Neural cell (in vitro differentiated cells): Measurements from ENCODE around the gene IMPACT.

Experiments
- EP300 ChIP-seq: fragments of 450-650 bp; conservative IDR thresholded peaks from 2 replicates; pipeline ENCODE4 v1.6.1; 2014; ENCODE audit warnings: antibody characterized with exemption, mild to moderate bottlenecking, moderate library complexity; ENCODE audit not compliant: poor library complexity, severe bottlenecking
- EZH2 ChIP-seq: fragments of 200-600, 300-800 bp; shearing (Covaris generic), sonication (generic); IDR thresholded peaks from 2 replicates; pipeline ENCODE4 v1.6.1; 2014; ENCODE audit warnings: antibody characterized with exemption, low read length, borderline replicate concordance, mild to moderate bottlenecking; ENCODE audit not compliant: insufficient read depth, poor library complexity, severe bottlenecking
- MXI1 ChIP-seq: fragments of 450-650 bp; conservative IDR thresholded peaks from 2 replicates; pipeline ENCODE4 v1.6.1; 2014; ENCODE audit warnings: antibody characterized with exemption, mild to moderate bottlenecking; ENCODE audit not compliant: poor library complexity, severe bottlenecking
- POLR2AphosphoS5 ChIP-seq: IDR thresholded peaks from 2 replicates; pipeline ENCODE4 v1.6.1; 2012
- RAD21 ChIP-seq: fragments of 450-650 bp; conservative IDR thresholded peaks from 2 replicates; pipeline ENCODE4 v1.6.1; 2014; ENCODE audit warnings: antibody characterized with exemption, mild to moderate bottlenecking, moderate library complexity
- SMC3 ChIP-seq: fragments of 450-650 bp; conservative IDR thresholded peaks from 2 replicates; pipeline ENCODE4 v1.6.1; 2014; ENCODE audit warnings: antibody characterized with exemption, mild to moderate bottlenecking, moderate library complexity; ENCODE audit not compliant: poor library complexity
- TAF1 ChIP-seq: IDR thresholded peaks from 2 replicates; pipeline ENCODE4 v1.6.1; 2012; ENCODE audit warnings: low read depth
- TF ChIP-seq, protein P1 (sequence below): fragments of 450-650 bp; IDR thresholded peaks from 2 replicates; pipeline ENCODE4 v1.5.1; 2014; ENCODE audit warnings: antibody characterized with exemption, mild to moderate bottlenecking, moderate library complexity; ENCODE audit not compliant: poor library complexity, severe bottlenecking
- TF ChIP-seq, protein P2 (sequence below): IDR thresholded peaks from 2 replicates; pipeline ENCODE4 v1.6.1; 2012; ENCODE audit warnings: borderline replicate concordance

DNA sequence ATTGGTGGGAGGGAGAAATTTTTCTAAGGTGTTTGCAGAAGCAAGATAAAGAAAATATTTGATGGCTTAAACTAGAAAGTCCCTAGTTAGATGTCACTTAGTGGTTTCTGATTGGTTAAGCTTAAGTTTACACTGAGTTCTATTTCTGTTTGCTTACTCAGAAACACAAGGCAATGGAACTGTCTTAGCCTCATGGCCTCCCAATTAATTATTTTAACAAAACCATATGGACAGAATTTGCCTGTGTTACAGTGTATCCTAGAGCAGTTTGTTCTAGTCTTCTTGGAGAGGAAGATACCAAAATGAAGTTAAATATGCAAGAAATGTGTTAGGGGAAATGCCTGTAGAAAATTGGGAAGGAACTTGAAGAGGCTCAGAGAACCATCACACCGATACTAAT lies 4.6 kb upstream of the IMPACT start:
- TF ChIP-seq POLR2AphosphoS5 (no peak), SMC3 (no peak), MXI1 (no peak), TAF1 (no peak), EZH2 (no peak), EP300 (no peak), RAD21 (no peak)
- TF ChIP-seq, protein P1, sequence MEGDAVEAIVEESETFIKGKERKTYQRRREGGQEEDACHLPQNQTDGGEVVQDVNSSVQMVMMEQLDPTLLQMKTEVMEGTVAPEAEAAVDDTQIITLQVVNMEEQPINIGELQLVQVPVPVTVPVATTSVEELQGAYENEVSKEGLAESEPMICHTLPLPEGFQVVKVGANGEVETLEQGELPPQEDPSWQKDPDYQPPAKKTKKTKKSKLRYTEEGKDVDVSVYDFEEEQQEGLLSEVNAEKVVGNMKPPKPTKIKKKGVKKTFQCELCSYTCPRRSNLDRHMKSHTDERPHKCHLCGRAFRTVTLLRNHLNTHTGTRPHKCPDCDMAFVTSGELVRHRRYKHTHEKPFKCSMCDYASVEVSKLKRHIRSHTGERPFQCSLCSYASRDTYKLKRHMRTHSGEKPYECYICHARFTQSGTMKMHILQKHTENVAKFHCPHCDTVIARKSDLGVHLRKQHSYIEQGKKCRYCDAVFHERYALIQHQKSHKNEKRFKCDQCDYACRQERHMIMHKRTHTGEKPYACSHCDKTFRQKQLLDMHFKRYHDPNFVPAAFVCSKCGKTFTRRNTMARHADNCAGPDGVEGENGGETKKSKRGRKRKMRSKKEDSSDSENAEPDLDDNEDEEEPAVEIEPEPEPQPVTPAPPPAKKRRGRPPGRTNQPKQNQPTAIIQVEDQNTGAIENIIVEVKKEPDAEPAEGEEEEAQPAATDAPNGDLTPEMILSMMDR, result no peak
- TF ChIP-seq, protein P2, sequence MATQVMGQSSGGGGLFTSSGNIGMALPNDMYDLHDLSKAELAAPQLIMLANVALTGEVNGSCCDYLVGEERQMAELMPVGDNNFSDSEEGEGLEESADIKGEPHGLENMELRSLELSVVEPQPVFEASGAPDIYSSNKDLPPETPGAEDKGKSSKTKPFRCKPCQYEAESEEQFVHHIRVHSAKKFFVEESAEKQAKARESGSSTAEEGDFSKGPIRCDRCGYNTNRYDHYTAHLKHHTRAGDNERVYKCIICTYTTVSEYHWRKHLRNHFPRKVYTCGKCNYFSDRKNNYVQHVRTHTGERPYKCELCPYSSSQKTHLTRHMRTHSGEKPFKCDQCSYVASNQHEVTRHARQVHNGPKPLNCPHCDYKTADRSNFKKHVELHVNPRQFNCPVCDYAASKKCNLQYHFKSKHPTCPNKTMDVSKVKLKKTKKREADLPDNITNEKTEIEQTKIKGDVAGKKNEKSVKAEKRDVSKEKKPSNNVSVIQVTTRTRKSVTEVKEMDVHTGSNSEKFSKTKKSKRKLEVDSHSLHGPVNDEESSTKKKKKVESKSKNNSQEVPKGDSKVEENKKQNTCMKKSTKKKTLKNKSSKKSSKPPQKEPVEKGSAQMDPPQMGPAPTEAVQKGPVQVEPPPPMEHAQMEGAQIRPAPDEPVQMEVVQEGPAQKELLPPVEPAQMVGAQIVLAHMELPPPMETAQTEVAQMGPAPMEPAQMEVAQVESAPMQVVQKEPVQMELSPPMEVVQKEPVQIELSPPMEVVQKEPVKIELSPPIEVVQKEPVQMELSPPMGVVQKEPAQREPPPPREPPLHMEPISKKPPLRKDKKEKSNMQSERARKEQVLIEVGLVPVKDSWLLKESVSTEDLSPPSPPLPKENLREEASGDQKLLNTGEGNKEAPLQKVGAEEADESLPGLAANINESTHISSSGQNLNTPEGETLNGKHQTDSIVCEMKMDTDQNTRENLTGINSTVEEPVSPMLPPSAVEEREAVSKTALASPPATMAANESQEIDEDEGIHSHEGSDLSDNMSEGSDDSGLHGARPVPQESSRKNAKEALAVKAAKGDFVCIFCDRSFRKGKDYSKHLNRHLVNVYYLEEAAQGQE, result no peak
